Right ventricle myocardium inferior (tissue), 1 donor: ENCODE data around the gene TMEM95. TPM values are rescaled to one million over a fixed set of nuclear protein-coding genes. Genes with fewer than 3 reads are reported as not detected.
"Not testable (repeated sequence)": the region's sequence is repeated elsewhere in the genome, so short reads cannot be mapped to it uniquely, and the experiment has no call there.

Experiments used
- ATAC-seq: fragments of 200-7000 bp; cut with Tn5 transposase; one replicate; pipeline ENCODE4 v1.9.1; 2020; ENCODE audit warnings: mild to moderate bottlenecking, moderate library complexity
- DNase-seq: peaks from one replicate; pipeline ENCODE4 v3.0.0; 2021; ENCODE audit errors: missing footprints
- intact Hi-C: fragments of 100-400 bp; cut with DNase I; formaldehyde crosslinking; loops from one replicate; pipeline ENCODE4 v1.11.0; 2022
- total RNA-seq: library from RNA; stranded (reverse); fragmentation: NEBNext Ultra II Directional; extraction: Animal tissue kit (Norgen Biotek cat#: 25700); gene quantifications from one replicate; pipeline ENCODE4 v1.2.1, GENCODE V29; 2021
- donor health status: DM: no; HTN: yes; CAD: no; lungs with severe emphysema.

TMEM95 gene
- total RNA-seq, 1 donor from 2014 or later: not detected

- ATAC-seq (no peak), DNase-seq (peak; percentile 33)
- intact Hi-C loops: loop anchor here (10.0 kb wide), 1 partner anchor 263 kb away; the partner anchor contains the start of gene MPDU1
These were observed 33.5 kb upstream of the TMEM95 start for GRCh38 chr17:7321466-7321865.

DNA sequence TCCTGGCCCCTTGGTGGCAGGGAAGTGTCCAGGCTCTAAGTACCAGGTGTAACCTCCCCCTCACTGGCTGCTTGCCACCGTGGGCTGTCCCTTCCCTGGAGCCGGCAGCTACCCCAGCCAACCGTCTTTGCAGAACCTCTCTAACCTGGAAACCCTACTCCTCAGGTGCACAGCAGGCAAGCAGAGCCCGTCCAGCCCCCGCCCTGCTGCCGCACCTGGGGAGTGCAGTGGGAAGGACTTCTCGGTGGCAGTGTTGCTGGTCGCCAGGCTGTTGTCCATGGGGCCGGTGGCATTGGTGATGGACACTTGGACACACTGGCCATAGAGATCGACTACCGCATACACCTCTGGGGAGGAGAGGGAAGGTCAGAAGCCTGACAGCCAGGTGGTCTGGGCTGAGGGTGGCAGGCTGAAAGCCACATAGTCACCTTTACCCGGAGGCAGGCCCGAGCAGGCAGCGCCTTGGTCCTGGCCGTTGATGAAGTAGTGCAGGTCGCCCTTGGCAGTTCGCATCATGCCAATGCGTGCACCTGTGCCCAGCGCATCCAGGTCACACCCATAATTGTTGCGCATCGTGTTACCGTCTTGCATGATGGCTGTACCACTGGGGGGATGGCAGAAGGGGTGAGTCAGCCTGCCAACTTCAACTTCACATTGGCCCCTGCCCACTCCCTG lies 32.3 kb upstream of the TMEM95 start:
- ATAC-seq (no peak), DNase-seq (peak; percentile 27)
- intact Hi-C loops: loop anchor here (10.0 kb wide), 1 partner anchor 262 kb away; the partner anchor contains the start of gene MPDU1

DNA sequence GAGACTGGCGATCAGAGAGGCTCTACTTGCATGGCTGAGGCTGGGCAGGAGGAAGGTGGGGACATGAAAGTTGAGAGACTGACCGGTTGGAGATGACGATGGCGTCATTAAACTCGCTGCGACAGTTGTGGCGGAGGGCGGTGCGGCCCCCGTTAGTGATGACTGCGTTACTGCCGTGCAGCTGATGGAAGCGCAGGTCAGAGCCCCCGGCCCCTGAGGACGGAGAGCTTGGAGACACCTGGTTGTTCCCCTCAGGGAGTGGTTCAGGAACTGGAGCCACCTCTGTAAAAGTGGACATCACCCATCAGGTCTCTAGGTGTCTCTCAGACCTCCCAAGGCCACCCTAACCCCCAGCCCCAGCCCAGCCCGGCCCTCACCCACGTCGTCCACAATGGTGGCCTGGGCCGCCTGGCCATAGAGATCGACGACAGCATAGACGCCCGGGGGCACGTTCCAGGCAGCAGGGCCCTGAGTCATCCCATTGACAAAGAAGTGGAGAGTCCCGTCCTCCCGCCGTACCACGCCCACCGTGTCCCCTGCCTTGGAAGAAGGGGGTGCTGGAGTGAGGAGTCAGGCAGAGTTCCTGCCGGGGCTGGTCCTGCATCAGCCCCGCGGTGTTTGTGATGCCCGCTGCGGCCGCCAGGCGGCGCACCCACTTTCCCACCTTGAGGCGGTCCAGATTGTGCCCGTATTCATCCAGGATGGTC lies 31.1 kb upstream of the TMEM95 start:
- ATAC-seq (no peak), DNase-seq (peak; percentile 78)
- intact Hi-C loops: loop anchor here (10.0 kb wide), 1 partner anchor 261 kb away; the partner anchor contains the start of gene MPDU1

DNA sequence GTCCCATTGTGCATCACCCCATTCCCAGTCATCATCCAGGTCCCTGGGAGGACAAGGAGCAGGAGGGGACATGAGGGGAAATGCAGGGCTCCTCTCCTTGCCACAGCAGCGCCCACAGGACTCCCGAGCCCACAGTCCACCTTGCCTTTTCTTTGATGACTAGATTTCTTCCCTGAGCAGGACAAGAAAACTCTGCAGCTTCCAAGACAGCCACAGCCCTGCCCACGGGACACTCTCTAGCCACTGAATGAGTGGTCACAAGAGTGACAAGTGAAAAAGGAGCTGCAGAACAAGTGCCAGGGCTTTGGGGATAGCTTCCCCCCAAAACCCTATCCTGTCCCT lies 30.5 kb upstream of the TMEM95 start:
- no peak for DNase-seq
- ATAC-seq: no peak
- intact Hi-C loops: loop anchor here (10.0 kb wide), 1 partner anchor 260 kb away; the partner anchor contains the start of gene MPDU1

GRCh38 chr17:7325031-7325528 lies 29.9 kb upstream of the TMEM95 start:
- DNase-seq: no peak
- intact Hi-C loops: loop anchor here (10.0 kb wide), 1 partner anchor 260 kb away; the partner anchor contains the start of gene MPDU1
- no peak for ATAC-seq

DNA sequence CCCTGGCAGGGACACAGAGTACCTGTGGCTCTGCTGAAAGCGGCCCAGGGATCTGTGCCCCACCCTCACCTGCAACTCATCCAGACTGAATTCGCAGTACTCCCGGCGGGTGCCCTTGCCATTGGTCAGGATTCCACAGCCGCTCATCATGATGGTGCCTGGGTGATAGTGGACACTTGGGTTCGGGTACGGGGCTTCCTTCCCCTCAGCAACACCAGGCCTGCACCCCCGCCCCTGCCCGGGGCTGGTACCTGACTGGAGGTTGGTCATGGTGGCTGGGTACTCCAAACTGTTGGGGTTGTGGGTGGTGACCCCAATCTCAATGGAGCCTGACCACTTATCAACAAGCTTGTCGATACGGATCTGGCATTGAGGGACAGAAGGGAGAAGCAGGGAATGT lies 28.8 kb upstream of the TMEM95 start:
- intact Hi-C loops: loop anchor here (10.0 kb wide), 1 partner anchor 259 kb away; the partner anchor contains the start of gene MPDU1
- ATAC-seq: no peak

DNA sequence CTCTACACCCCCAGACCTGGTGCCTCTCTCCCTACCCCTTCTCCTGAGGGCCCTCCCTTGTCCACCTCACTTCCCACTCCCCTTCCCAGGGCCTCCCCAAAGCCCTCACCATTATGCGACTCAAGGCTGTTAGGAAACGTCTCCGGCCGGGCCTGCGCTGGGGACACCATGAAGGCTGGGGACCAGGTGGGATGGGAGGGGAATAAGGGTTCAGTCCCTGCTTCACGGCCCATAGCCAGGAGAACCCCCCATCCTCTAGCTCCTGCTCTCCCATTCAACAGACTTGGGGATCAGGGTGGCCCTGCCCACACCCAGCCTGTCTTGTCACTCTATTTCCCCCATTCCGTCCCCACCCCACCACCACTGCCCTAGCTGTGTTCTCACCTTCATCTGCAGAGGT lies 27.9 kb upstream of the TMEM95 start:
- DNase-seq (no peak), ATAC-seq (no peak)
- intact Hi-C loops: loop anchor here (10.0 kb wide), 1 partner anchor 258 kb away; the partner anchor contains the start of gene MPDU1

More for the DNA sequence above, 28.8 kb upstream of the TMEM95 start:
- DNase-seq: peak; percentile 47

- ATAC-seq (no peak), DNase-seq (no peak)
- intact Hi-C loops: loop anchor here (10.0 kb wide), 1 partner anchor 257 kb away; the partner anchor contains the start of gene MPDU1
These were observed 27.5 kb upstream of the TMEM95 start for GRCh38 chr17:7327501-7327900.

DNA sequence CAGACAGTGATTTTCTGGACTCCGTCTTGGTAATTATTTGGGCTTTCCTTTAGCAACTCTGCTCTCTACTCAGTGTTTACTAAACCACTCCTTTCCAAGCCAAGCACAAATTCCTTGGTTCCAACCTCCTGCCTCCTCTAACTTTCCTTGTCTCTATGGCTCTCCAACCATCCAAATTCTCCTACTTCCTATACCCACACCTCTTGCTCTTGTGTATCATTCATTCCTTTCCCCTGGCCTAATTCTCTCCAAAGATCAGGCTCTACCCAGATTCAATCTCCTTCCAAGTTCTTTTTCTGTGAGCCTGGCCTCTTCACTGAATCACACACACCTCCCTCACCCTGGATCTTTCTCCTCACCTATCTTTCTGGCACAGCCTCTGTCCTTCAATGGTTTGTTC lies 26.9 kb upstream of the TMEM95 start:
- ATAC-seq: no peak
- no peak for DNase-seq
- intact Hi-C loops: loop anchor here (10.0 kb wide), 1 partner anchor 257 kb away; the partner anchor contains the start of gene MPDU1

DNA sequence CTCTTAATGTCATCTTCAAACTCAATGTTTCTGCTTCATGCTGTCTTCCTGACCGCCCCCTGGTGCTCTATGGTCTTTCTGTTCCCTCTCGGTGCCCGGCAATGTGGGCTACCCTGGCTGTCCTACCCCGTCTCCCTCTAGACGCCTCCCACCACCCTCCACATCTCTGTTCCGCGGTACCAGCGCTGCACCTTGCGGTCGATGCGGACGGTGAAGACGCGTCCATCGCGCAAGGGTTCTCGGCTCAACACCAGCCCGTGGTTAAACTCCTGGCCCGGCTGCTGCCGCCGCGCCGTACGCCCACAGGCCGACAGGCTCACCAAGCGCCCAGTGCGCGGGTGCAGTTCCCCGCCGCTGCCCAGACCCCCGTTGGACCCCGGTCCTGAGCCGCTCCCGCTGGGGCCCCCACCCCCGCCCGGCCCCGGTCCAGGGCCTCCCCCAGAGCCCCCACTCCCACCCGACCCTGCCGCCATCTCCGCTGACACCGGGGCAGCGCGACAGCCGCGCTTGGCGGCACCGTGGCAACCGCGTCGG lies 26.0 kb upstream of the TMEM95 start, which contains the start of gene NEURL4:
Gene NEURL4, minus strand, starts transcription at position 496 of the 534 bp plus-strand sequence. Its CDS starts 23 bp downstream, at position 473.
- intact Hi-C loops: loop anchor here (1.0 to 10.0 kb wide), 3 partner anchors 14 to 256 kb away; partner anchors contain the start of genes GPS2 and MPDU1
- DNase-seq: no peak
- ATAC-seq: no peak

DNA sequence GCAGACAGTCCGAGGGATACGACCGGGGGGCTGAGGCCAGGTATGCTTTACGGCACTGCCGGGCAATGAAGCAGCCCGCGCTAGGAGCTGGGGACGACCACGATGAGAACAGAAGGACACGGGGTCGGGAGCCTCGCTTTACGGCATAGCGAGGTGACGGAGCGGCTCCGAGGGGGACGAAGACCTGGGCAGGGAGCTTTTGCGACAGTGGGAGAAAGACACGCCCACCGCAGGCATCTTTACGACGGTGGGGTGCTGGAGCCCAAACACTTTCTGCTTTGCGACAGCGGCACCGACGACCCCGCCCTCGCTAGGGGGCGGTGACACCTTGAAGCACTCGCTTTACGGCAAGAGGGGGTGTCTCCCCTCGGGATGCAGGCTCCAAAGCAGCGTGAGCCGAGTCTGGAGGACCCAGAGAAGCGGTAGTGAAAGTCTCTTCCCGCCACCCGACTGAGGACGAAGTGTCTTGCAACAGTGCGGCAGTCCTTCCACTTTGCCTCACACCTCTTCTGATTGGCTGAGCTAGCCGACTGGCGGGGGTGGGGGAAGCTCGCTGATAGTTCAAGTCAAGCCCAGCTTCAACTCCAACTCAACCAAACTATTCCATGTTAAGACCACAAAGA lies 25.5 kb upstream of the TMEM95 start:
- intact Hi-C loops: loop anchor here (1.0 to 10.0 kb wide), 3 partner anchors 14 to 255 kb away; partner anchors contain the start of genes GPS2 and MPDU1
- peak; percentile 99 for DNase-seq
- peak; percentile 94 for ATAC-seq

DNA sequence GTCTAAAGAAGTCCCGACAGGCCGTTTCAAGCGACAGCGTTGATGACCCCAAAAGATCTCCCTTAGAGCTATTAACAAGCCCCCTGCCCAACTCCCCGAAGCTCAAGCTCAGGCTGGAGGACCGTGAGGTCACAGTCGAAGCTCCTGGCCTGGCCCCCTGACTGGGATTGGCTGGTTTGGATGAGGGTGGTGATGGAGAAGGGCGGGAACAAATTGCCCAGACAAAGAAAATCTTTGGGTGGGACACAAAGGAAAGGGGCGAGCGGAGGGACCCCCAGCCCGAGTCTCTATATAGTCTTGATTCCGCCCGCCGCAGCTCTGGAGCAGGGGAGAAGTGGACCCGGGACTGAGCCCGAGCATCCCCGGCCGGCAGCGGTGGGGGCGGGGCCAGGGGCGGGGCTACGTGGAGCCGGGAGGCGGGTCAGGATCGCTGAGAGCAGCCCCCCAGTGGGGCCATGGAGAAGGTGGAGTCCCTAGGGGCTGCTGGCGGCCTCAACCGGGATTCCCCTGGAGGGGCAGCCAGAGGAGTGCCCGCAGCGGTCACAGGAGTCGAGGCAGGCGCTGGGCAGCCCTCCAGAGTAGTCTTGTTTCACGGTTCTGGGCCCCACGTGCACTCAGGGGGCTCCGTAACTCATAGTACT lies 24.8 kb upstream of the TMEM95 start:
- intact Hi-C loops: loop anchor here (1.0 to 10.0 kb wide), 3 partner anchors 15 to 255 kb away; partner anchors contain the start of genes GPS2 and MPDU1
- peak; percentile 86 for DNase-seq
- peak; percentile 70 for ATAC-seq

GRCh38 chr17:7330638-7331015 lies 24.3 kb upstream of the TMEM95 start:
- no peak for ATAC-seq
- intact Hi-C loops: no loop called here

GRCh38 chr17:7332111-7332510 lies 22.8 kb upstream of the TMEM95 start:
- ATAC-seq (no peak), DNase-seq (no peak)
- intact Hi-C loops: no loop called here

More at GRCh38 chr17:7330638-7331015, 24.3 kb upstream of the TMEM95 start:
- no peak for DNase-seq

DNA sequence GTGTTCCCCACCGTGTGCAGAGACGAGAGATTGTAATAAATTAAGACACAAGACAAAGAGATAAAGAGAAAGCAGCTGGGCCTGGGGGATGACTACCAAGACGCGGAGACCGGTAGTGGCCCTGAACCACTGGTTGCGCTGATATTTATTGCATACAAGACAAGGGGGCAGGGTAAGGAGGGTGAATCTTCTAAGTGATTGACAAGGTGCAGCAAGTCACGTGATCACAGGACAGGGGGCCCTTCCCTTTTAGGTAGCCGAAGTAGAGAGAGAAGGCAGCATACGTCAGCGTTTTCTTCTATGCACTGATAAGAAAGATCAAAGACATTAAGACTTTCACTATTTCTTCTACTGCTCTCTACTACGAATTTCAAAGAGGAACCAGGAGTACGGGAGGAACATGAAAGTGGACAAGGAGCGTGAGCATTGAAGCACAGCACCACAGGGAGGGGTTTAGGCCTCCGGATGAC lies 22.3 kb upstream of the TMEM95 start:
- intact Hi-C loops, DNase-seq, ATAC-seq: not testable (repeated sequence)

DNA sequence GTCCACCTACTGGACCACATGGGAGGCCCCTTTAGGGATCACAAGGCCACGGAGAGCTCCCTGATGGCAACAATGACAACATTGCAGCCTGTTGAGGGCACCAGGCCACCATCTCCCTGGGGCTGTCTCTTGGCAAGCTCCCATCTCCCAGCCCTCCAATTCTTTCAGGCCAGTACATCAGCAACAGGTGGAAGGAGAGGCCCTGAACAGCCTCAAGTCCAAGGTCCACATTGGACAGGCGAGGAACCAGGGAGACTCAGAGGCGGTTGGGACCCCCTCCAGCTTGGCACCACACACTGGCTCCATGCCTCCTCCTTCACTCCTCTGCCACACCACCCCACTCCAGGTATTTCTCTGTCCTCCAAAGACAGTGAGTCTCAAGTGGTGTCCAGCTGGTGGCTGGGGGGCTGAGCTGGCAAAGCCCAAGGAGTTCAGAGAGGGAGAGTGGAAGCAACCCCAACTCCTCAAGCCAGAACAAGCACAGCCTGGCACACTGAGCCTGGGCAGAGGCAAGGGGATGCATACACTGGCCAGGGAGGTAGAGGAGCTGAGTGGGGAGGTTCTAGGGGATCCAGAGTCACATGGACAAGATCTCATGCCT lies 19.9 kb upstream of the TMEM95 start:
- ATAC-seq: no peak
- intact Hi-C loops: no loop called here
- peak; percentile 54 for DNase-seq

GRCh38 chr17:7335765-7336164 lies 19.2 kb upstream of the TMEM95 start:
- ATAC-seq, intact Hi-C loops: not testable (repeated sequence)
- peak; percentile 11 for DNase-seq
